NCI-H128 (cell line): ENCODE results near the gene WWOX.

ENCODE experiments used
- DNase-seq: peaks from one replicate; lab custom pipeline; 2025; ENCODE audit not compliant: unreplicated experiment; lab: John Stamatoyannopoulos, UW

The WWOX gene

GRCh38 chr16:78778101-78779004 lies 678.9 kb downstream of the WWOX start:
- DNase-seq = no peak

GRCh38 chr16:78780808-78781207 lies 681.4 kb downstream of the WWOX start:
- no peak for DNase-seq

GRCh38 chr16:78782572-78782971 lies 683.1 kb downstream of the WWOX start:
- no peak for DNase-seq

- no peak for DNase-seq
Measured at GRCh38 chr16:78783570-78784079, 684.2 kb downstream of the WWOX start.

GRCh38 chr16:78784771-78785170 lies 685.3 kb downstream of the WWOX start:
- no peak for DNase-seq

GRCh38 chr16:78785218-78785617 lies 685.8 kb downstream of the WWOX start:
- DNase-seq = no peak

- no peak for DNase-seq
Measured at GRCh38 chr16:78786635-78787034, 687.2 kb downstream of the WWOX start.

- no peak for DNase-seq
Measured at GRCh38 chr16:78788276-78788675, 688.8 kb downstream of the WWOX start.

- no peak for DNase-seq
Measured at GRCh38 chr16:78788696-78789095, 689.2 kb downstream of the WWOX start.

- DNase-seq = no peak
Measured at GRCh38 chr16:78789561-78789960, 690.1 kb downstream of the WWOX start.

GRCh38 chr16:78791011-78791410 lies 691.6 kb downstream of the WWOX start:
- DNase-seq = no peak

- no peak for DNase-seq
Measured at GRCh38 chr16:78791926-78792325, 692.5 kb downstream of the WWOX start.

- no peak for DNase-seq
Measured at GRCh38 chr16:78792952-78793351, 693.5 kb downstream of the WWOX start.

GRCh38 chr16:78794581-78795250 lies 695.3 kb downstream of the WWOX start:
- DNase-seq = no peak

- DNase-seq = no peak
Measured at GRCh38 chr16:78795433-78795832, 696.0 kb downstream of the WWOX start.

GRCh38 chr16:78796221-78796866 lies 696.9 kb downstream of the WWOX start:
- DNase-seq = no peak

GRCh38 chr16:78799429-78799828 lies 700.0 kb downstream of the WWOX start:
- no peak for DNase-seq

- DNase-seq = no peak
Measured at GRCh38 chr16:78800523-78800922, 701.1 kb downstream of the WWOX start.

GRCh38 chr16:78804058-78804735 lies 704.7 kb downstream of the WWOX start:
- DNase-seq = no peak

- no peak for DNase-seq
Measured at GRCh38 chr16:78805556-78805955, 706.1 kb downstream of the WWOX start.

GRCh38 chr16:78811247-78811646 lies 711.8 kb downstream of the WWOX start:
- no peak for DNase-seq
